SW 1271 (cell line): Measurements from ENCODE around the gene KLF14.
"Not testable (repeated sequence)": the region's sequence is repeated elsewhere in the genome, so short reads cannot be mapped to it uniquely, and the experiment has no call there.

Source experiments
- DNase-seq, 2 experiments: peaks; one replicate each; lab custom pipeline; 2025; lab: John Stamatoyannopoulos, UW

The KLF14 gene

GRCh38 chr7:130733931-130734814 is at the start of gene KLF14:
Gene KLF14, minus strand, starts transcription at chr7:130734207. Its CDS starts 174 bp downstream, at chr7:130734033.
- DNase-seq: no peak

DNA sequence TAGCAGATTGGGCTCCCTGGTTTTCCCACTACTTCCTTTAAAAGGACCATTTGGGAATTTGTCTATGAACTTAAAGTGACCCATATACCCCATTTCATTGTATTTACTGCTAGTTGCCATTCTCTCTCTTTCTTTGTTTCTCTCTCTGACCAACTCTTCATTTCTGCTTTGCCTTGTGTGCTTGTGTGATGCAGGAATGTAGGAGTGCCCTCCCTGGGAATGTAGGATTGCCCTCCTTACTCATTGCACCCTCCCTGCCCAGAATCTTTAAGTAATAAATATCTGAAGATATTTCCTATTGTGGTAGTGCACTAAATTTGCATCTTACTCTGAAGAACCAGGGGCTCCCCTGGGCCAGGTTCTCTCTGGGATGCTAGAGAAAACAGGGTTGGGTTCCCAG is 47.3 kb upstream of the KLF14 start:
- DNase-seq: no peak

- DNase-seq: no peak
Observed at GRCh38 chr7:130777426-130777825, 43.4 kb upstream of the KLF14 start.

DNA sequence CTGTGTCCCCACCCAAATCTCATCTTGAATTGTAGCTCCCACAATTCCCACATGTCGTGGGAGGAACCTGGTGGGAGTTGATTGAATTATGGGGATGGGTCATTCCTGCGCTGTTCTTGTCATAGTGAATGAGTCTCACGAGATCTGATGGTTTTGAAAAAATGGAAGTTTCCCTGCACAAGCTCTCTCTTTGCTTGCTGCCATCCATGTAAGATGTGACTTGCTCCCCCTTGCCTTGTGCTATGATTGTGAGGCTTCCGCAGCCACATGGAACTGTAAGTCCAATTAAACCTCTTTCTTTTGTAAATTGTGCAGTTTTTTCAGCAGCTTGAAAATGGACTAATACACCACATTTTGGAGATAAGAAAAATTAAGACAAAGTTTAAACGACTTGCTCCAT is 38.4 kb upstream of the KLF14 start:
- DNase-seq: not testable (repeated sequence)

DNA sequence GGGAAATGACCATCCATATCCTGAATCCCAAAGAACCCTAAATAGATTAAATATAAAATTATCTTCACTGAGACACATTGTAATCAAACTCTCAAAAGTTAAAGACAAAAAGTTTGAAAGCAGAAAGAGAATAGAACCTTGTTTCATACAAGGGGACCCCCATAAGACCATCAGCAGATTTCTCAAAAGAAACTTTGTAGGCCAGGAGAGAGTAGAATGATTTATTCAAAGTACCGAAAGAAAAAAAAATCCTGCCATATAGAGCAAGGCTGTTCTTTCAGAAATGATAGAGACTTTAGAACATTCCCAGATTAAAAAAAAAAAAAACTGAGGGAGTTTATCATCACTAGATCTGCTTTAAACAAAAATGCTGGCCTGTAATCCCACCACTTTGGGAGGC is 34.8 kb upstream of the KLF14 start:
- no peak for DNase-seq

DNA sequence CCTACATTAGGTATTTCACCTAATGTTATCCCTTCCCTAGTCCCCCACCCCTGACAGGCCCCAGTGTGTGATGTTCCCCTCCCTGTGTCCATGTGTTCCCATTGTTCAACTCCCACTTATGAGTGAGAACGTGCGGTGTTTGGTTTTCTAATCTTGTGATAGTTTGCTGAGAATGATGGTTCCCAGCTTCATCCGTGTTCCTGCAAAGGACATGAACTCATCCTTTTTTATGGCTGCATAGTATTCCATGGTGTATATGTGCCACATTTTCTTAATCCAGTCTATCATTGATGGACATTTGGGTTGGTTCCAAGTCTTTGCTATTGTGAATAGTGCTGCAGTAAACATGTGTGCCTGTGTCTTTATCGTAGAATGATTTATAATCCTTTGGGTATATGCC is 30.6 kb upstream of the KLF14 start:
- not testable (repeated sequence) for DNase-seq

- peak in 1 of 2 experiments; percentile 59 for DNase-seq
Observed at GRCh38 chr7:130758429-130759056, 24.5 kb upstream of the KLF14 start.

- DNase-seq: no peak
Observed at GRCh38 chr7:130756316-130756715, 22.3 kb upstream of the KLF14 start.

DNA sequence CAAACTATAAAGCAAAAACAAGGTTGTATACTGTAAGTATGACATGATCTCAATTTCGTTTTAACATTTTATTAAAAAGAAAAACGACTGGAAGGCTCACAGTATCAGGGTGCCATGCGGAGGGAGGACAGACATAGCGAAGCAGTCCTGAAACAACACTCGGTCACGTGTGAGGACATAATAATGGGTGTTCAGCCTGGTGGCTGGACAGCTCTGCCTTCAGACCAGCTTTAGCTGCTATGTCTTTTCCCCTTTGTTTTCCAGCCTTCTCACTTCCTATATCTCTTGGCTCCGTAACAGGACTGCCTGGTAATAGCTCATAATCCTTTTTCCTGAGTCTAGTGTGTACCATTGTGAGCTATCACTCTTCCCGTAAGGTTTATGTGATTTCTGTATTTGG is 18.4 kb upstream of the KLF14 start:
- DNase-seq: no peak

DNA sequence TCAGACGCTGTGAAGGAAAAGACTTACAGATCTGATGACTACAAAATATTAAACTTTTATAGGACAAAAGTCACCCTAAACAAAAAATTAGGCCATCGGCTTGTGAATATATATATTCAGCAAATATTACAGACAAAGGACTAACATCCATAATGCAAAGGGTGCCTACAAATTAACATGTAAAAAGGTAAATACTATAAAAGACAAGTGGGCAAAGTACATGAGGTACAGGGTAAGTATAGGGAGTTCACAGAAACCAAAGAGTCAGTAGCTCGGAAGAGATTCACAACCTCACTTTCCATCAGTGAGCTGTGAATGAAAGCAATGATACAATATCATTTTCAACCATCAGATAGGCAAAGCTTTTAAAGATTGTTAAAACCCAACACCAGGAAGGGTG is 16.7 kb upstream of the KLF14 start:
- DNase-seq: no peak

DNA sequence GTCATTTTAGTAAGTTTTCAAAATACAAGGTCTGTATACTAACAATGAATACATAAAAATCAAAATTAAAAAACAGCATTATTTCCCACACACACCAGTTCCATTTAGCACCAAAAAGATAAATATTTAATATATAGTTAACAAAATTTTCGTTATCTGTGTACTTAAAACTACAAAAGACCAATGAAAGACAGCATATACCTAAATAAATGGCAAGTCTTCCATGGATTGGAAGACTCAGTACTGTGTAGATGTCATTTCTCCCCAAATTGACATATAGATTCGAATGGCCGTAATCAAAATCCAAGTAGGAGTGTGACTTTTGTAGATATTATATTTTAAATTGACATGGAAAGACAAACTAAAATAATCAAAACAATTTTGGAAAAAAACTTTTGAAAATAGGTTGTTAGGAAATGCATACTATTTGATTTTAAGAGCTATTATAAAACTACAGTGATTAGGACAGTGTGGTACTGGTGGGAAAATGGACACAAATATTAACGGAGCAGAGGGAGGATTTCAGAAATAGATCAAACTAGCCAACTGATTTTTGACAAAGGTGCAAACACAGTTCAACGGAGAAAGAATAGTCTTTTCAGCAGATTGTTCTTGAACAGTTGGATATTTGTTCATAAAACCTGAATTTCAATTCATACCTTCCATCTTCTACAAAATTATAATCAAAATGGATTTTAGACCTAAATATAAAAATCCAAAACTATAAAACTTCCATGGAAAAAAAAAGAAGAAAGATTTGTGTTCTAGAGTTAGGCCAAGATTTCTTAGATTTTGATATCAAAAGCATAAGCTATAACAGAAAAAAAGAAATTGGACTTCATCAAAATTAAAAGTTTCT is 14.8 kb upstream of the KLF14 start:
- DNase-seq: no peak

DNA sequence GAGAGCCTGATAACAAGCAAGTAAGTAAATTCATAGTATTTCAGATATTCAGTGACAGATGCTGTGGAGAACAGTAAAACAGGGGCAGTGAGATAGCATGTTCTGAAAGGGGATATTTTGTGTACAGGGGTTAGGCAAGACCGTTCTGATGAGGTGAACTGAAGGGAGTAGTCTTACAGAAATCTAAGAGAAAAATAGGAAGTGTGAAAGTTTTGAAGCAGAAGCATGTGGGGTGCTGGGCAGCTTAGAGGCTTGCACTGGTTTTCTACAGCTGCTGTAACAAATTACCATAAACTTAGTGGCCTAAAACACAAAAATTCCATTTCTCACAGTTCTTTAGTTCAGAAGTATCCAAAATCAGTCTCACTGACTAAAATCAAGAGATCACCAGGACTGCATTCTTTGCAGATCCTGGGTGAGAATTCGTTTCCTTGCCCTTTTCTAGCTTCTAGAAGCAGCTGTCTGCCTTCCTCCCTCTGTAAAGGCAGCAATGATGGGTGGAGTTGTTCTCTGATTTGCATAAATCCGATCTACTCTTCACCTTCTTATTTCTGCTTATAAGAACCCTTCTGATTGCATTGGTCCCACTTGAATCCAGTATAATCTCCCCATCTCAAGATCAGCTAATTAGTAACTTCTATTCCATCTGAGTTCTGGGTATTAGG is 7.5 kb upstream of the KLF14 start:
- DNase-seq: no peak

DNA sequence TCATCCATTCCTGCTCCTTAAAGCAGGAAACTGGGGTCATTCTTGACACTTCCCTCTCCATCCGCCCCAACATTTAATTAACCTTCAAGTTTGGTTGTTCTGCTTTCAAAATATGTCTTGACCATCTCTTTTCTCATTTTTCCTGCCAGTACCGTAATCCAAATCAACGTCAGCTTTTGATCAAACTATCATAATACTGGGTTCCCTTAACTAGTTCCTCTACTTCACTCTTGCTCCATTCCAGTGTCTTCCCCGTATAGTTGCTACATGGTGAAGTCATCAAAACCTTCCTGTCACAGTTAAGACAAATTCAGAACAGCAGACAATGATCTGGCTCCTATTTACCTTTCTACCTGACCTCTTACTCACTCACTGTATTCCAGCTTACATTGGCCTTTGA is 6.6 kb upstream of the KLF14 start:
- no peak for DNase-seq

GRCh38 chr7:130736298-130736900 is 2.4 kb upstream of the KLF14 start:
- no peak for DNase-seq

DNA sequence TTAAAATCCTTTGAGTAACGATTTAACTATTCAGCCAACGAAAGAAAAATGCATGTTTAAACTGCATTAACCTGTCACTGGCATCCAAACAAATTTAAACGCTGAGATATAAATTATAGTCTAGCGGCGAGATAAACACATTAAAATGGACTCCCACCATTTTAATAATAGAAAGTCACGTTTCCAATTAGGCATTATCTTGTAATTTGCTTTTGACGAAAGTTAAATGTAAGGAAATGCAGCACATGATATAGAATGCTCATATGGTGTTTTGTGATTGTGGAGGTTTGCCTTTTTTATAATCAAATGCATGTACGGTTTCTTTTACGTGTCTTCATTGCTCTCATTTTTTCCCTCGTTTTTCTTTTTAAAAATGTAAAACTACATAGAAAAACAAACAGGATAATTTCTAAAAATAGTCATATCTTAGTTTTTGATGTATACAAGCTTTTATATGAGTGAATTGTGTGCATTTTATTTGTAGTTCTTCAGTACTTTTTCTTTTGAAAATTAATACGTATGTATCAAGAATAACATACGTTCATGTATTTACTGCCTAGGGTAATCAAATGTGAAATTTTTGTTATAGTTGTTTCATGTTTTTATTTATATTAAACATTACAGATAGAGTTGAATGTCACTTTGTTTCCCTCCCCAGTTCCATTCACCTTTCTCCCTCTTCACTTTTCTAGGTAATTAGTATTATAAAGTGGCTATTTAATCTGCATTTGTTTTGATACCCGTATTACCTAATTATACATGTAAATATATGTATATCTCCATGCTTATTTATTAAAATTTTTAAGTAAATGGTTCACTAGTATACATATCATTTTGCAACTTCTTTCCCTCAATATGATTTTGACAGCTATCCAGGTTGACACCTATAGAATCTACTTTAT is 1.1 kb upstream of the KLF14 start:
- DNase-seq: no peak

DNA sequence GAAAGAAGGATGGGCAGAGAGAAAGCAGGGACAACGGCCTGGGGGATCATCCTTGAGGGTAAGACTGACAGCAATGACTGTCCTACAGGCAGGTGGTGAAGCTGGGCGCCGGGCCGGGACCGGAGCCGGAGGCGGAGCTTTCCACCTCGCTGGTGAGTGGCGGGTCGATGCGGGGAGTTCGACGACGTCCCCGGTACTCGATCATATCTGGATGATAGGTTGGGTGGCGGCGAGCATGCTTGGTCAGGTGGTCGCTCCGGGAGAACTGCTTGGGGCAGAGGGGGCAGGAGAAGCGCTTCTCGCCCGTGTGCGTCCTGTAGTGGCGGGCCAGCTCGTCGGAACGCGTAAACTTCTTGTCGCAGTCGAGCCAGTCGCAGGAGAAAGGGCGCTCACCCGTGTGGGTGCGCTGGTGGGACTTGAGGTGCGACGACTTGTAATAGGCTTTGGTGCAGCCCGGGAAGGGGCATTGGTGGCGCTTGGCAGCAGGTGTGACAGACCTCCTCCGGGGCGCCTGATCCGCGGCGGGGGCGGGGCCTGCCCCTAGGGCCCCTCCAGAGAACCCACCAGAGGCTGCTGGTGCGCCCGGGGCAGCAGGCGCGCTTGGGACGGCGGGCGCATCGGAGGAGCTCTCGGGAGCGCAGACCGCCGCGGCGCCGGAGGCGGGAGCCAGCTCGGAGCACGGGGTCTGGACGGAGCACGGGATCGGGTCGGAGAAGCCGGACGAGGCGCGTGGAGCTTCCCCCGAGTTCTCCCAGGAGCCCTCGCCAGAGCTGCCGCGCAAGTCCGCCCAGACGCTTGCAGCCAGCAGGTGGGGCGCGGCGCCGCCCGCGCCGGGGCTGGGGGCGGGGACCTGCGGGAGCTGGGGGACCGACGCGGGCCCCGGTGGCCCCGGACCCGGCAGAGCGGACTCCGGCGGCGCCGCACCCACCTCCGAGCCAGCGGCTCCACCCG is 752 bp downstream of the KLF14 start:
- no peak for DNase-seq

GRCh38 chr7:130723784-130724183 is 10.2 kb downstream of the KLF14 start:
- no peak for DNase-seq

- peak; percentile 28 to 52 for DNase-seq
Observed at GRCh38 chr7:130721486-130722277, 12.3 kb downstream of the KLF14 start.
